Raji (cell line): Measurements from ENCODE around the gene SOX2.

ENCODE experiments used
- POLR2A ChIP-seq: IDR thresholded peaks from 2 replicates; pipeline ENCODE4 v1.6.1; 2011; ENCODE audit warnings: low read depth, low read length, control low read depth; ENCODE audit not compliant: insufficient read depth

Gene SOX2

GRCh38 chr3:181725131-181725731 lies 13.5 kb downstream of the SOX2 start:
- no peak for TF ChIP-seq POLR2A

GRCh38 chr3:181725830-181726229 lies 14.1 kb downstream of the SOX2 start:
- TF ChIP-seq POLR2A = no peak

GRCh38 chr3:181726351-181727330 lies 14.9 kb downstream of the SOX2 start:
- TF ChIP-seq POLR2A = no peak

- no peak for TF ChIP-seq POLR2A
Observed at GRCh38 chr3:181727341-181728032, 15.8 kb downstream of the SOX2 start.

- no peak for TF ChIP-seq POLR2A
Observed at GRCh38 chr3:181728470-181729340, 17.0 kb downstream of the SOX2 start.

GRCh38 chr3:181729341-181729869 lies 17.7 kb downstream of the SOX2 start:
- TF ChIP-seq POLR2A = no peak

GRCh38 chr3:181730316-181730715 lies 18.6 kb downstream of the SOX2 start:
- TF ChIP-seq POLR2A = no peak

GRCh38 chr3:181730934-181731333 lies 19.2 kb downstream of the SOX2 start:
- no peak for TF ChIP-seq POLR2A

- no peak for TF ChIP-seq POLR2A
Observed at GRCh38 chr3:181735911-181736310, 24.2 kb downstream of the SOX2 start.

- TF ChIP-seq POLR2A = no peak
Observed at GRCh38 chr3:181738551-181738950, 26.8 kb downstream of the SOX2 start.

GRCh38 chr3:181739628-181740027 lies 27.9 kb downstream of the SOX2 start:
- no peak for TF ChIP-seq POLR2A

GRCh38 chr3:181741417-181741816 lies 29.7 kb downstream of the SOX2 start:
- TF ChIP-seq POLR2A = no peak

- TF ChIP-seq POLR2A = no peak
Observed at GRCh38 chr3:181752202-181752671, 40.5 kb downstream of the SOX2 start.

- TF ChIP-seq POLR2A = no peak
Observed at GRCh38 chr3:181753391-181753790, 41.7 kb downstream of the SOX2 start.
